Measurements from ENCODE around the gene HSBP1. TPM values are rescaled to one million over a fixed set of nuclear protein-coding genes. Genes with fewer than 3 reads are reported as not detected.

HSBP1 gene
- total and polyA plus RNA-seq, 7 donors = 7.5 to 40.6 (median 16.9) TPM

DNA sequence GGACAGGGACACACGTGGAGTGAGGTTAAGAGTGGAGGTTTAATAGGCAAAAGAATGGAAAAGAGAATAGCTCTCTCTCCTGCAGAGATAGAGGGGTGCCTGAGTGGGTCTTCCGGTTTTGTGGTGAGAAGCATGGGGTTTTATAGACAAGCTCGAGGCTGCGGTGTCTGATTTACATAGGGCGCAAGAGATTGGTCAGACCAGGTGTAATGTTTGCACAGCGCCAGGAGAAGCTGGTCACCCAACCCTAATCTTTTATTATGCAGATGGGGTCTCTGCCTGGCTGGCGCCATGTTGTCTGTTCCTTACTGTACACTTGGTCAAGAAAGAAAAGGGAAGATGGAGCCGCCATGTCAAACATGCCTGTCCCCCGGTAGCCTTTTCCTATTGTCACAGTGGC is 46.6 kb downstream of the HSBP1 start:
- no peak overlapping the region for H3K27ac ChIP-seq
- no peaks in the 10 kb centered on the region for H3K4me1 ChIP-seq
- H3K9me3 ChIP-seq = no peaks in the 10 kb centered on the region
- 81 to 84% methylated on average over 9 of the region's 9 CpGs for WGBS, 2 donors
- no peak for DNase-seq
- H3K27me3 ChIP-seq = no peaks in the 10 kb centered on the region
- no peaks in the 10 kb centered on the region for H3K36me3 ChIP-seq
- TF ChIP-seq, protein P1, sequence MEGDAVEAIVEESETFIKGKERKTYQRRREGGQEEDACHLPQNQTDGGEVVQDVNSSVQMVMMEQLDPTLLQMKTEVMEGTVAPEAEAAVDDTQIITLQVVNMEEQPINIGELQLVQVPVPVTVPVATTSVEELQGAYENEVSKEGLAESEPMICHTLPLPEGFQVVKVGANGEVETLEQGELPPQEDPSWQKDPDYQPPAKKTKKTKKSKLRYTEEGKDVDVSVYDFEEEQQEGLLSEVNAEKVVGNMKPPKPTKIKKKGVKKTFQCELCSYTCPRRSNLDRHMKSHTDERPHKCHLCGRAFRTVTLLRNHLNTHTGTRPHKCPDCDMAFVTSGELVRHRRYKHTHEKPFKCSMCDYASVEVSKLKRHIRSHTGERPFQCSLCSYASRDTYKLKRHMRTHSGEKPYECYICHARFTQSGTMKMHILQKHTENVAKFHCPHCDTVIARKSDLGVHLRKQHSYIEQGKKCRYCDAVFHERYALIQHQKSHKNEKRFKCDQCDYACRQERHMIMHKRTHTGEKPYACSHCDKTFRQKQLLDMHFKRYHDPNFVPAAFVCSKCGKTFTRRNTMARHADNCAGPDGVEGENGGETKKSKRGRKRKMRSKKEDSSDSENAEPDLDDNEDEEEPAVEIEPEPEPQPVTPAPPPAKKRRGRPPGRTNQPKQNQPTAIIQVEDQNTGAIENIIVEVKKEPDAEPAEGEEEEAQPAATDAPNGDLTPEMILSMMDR (IDR thresholded peaks at IDR 0.05) = no peak
- no peak for TF ChIP-seq POLR2AphosphoS5 (IDR thresholded peaks at IDR 0.05)
- TF ChIP-seq POLR2A (IDR thresholded peaks at IDR 0.05) = no peak
- TF ChIP-seq EP300 (IDR thresholded peaks at IDR 0.05) = no peak
- no peak overlapping the region for H3K4me3 ChIP-seq
- intact Hi-C loops (cut with DNase I) = no loop called here

DNA sequence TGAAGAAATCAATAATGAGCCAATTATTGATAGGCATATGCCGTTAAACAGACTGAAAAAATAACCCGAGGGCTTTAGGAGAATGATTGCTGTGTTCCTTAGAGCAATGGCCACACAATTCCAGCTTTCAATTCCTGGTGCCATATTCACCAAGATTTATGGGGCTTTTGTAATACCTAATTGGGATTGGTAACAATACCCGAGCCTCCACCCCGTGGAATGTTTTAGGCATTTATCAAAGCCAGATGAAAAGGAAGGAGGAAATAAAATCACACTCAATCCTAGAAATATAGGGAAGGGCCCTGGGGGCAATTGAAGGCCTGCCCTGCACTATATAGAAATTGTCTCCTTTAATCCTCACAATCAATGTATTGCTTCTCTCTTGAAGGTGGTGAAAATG is 49.0 kb downstream of the HSBP1 start:
- no peak for DNase-seq
- Histone ChIP-seq H3K27ac (no peak overlapping the region), H3K36me3 (no peaks in the 10 kb centered on the region), H3K4me3 (no peak overlapping the region), H3K9me3 (no peaks in the 10 kb centered on the region), H3K4me1 (no peaks in the 10 kb centered on the region), H3K27me3 (no peaks in the 10 kb centered on the region)
- WGBS, 2 donors = 54 to 79% methylated on average over 4 of the region's 4 CpGs
- intact Hi-C loops (cut with DNase I) = no loop called here
- TF ChIP-seq POLR2A (IDR thresholded peaks at IDR 0.05) = no peak
- no peak for TF ChIP-seq POLR2AphosphoS5 (IDR thresholded peaks at IDR 0.05)
- TF ChIP-seq, protein P1 (IDR thresholded peaks at IDR 0.05) = no peak
- no peak for TF ChIP-seq EP300 (IDR thresholded peaks at IDR 0.05)

DNA sequence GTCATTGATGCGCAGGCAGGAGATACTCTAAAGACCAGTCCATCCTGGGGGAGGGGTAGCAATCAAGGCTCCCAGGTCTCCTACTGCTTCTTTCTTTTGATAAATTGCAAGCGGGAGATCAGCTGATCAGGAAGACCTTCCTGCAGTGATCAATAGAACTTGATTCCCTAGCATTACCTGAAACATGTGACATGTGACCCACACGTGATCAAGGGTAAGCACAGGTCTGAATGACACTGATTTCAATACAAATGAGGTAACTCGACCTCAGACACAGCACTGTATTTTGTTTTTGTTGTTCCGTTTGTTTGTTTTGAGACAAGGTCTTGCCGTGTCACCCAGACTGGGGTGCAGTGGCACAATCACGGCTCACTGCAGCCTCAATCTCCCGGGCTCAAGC is 51.5 kb downstream of the HSBP1 start:
- H3K27me3 ChIP-seq = no peaks in the 10 kb centered on the region
- no peak for TF ChIP-seq EP300 (IDR thresholded peaks at IDR 0.05)
- TF ChIP-seq, protein P1 (IDR thresholded peaks at IDR 0.05) = no peak
- no peak for TF ChIP-seq POLR2A (IDR thresholded peaks at IDR 0.05)
- TF ChIP-seq POLR2AphosphoS5 (IDR thresholded peaks at IDR 0.05) = no peak
- no peak overlapping the region for H3K27ac ChIP-seq
- DNase-seq = no peak
- no peak overlapping the region for H3K4me3 ChIP-seq
- no peaks in the 10 kb centered on the region for H3K36me3 ChIP-seq
- H3K4me1 ChIP-seq = no peaks in the 10 kb centered on the region
- no peaks in the 10 kb centered on the region for H3K9me3 ChIP-seq
- WGBS, 2 donors = 81 to 86% methylated on average over 8 of the region's 8 CpGs
- intact Hi-C loops (cut with DNase I) = no loop called here

DNA sequence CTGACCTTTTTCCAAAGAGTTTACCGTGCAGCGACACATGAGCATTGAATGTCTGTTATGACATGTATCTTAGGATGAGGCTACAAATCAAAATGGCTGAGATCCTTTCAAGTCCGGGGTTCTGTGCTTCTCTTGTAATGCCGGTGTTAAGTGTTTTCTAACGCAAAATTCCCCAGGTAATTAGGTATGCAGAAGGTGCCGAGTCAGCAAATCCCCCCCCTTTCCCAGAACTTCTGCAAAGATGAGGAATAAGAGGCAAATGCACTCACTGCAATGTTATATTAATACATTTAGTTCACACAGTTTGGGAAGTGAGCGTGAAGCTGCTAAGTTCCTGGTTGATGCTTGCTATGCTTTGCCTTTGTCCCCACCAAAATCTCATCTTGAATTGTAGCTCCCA is 54.9 kb downstream of the HSBP1 start:
- intact Hi-C loops (cut with DNase I) = no loop called here
- TF ChIP-seq EP300 (IDR thresholded peaks at IDR 0.05) (no peak), POLR2AphosphoS5 (IDR thresholded peaks at IDR 0.05) (no peak), POLR2A (IDR thresholded peaks at IDR 0.05) (no peak)
- TF ChIP-seq, protein P1 (IDR thresholded peaks at IDR 0.05) = no peak
- WGBS, 2 donors = 53 to 77% methylated on average over 7 of the region's 7 CpGs

DNA sequence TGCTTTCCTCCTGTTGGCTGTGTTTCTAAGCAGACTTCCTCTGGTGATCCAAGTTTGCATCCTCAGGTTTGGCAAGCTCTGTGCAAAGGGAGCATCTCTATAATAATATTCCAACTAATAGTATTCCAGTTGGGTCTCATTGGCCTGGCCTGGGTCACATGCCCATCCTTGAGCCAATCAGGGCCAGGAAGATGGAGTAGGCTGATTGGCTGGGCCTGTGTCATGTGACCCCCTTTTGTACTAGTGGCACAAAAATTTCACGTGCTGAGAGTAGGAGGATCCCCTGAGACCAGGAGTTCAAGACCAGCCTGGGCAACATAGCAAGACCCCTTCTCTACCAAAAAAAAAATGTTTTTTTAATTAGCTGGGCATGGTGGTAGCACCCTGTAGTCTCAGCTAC is 55.9 kb downstream of the HSBP1 start:
- TF ChIP-seq, protein P1 (IDR thresholded peaks at IDR 0.05) = no peak
- TF ChIP-seq POLR2AphosphoS5 (IDR thresholded peaks at IDR 0.05) (no peak), EP300 (IDR thresholded peaks at IDR 0.05) (no peak)
- Histone ChIP-seq H3K36me3 (no peaks in the 10 kb centered on the region), H3K9me3 (no peaks in the 10 kb centered on the region), H3K4me3 (no peak overlapping the region), H3K27ac (no peak overlapping the region), H3K27me3 (no peaks in the 10 kb centered on the region), H3K4me1 (no peaks in the 10 kb centered on the region)
- intact Hi-C loops (cut with DNase I) = no loop called here
- DNase-seq = no peak
- 85 to 95% methylated on average over 1 of the region's 1 CpG for WGBS, 2 donors

More for the DNA sequence above, 54.9 kb downstream of the HSBP1 start:
- DNase-seq = no peak
- H3K4me3 ChIP-seq = no peak overlapping the region
- H3K4me1 ChIP-seq = no peaks in the 10 kb centered on the region
- H3K27ac ChIP-seq = no peak overlapping the region
- H3K27me3 ChIP-seq = no peaks in the 10 kb centered on the region
- no peaks in the 10 kb centered on the region for H3K9me3 ChIP-seq
- H3K36me3 ChIP-seq = no peaks in the 10 kb centered on the region

Measured in sigmoid colon (tissue), 7 donors.